Dermis microvascular lymphatic vessel endothelial cell (primary cell): ENCODE data around the gene ANKRD40. TPM values are rescaled to one million over a fixed set of nuclear protein-coding genes. Genes with fewer than 3 reads are reported as not detected.
"Not testable (repeated sequence)": the region's sequence is repeated elsewhere in the genome, so short reads cannot be mapped to it uniquely, and the experiment has no call there.

ENCODE experiments used
- DNase-seq, 2 donors: peaks; one replicate each; pipeline versions ENCODE4 v3.0.0 to v3.0.0-alpha.2; 2010; ENCODE audit warnings: low read depth in 2 of 2
- total RNA-seq: library from RNA; depleted of rRNA; stranded (reverse); fragments of >200 nt; gene quantifications from 2 replicates; pipeline ENCODE4 v1.2.1, GENCODE V29; 2014

The ANKRD40 gene, protein sequence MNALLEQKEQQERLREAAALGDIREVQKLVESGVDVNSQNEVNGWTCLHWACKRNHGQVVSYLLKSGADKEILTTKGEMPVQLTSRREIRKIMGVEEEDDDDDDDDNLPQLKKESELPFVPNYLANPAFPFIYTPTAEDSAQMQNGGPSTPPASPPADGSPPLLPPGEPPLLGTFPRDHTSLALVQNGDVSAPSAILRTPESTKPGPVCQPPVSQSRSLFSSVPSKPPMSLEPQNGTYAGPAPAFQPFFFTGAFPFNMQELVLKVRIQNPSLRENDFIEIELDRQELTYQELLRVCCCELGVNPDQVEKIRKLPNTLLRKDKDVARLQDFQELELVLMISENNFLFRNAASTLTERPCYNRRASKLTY
- total RNA-seq: 26.7 and 27.0 TPM in 2 replicates

DNA sequence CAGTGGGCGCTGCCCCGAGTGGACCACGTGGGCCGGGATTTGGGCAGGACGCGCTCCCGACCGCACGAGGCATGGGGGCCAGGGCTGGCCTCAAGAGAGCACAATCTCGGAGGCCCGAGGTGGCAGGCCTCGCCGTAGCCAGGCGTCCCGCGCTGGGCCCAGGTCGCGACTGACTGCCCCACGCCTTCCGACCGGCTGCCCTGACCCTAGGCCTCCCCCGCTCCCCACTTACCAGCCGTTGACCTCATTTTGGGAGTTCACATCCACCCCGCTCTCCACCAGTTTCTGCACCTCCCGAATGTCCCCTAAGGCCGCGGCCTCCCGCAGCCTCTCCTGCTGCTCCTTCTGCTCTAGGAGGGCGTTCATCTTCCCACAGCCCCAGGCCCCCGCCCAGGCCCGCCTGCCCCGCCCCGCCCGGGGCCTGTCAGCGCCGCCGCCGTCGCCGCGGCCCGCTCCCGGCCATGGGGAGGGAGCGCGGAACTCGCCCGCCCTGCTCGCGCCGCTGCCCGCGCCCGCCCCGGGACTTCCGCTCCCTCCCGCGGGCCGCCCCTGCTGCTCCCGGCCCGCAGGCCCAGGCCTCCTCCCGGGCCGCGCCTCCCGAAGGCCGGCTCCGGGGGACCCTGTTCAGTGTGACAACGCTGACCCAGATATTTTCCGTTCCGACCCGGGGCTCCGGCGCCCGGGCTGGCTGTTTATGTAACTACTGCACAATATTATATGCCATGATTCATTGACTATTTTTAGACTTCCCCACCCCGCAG lies at the start of gene ANKRD40:
ANKRD40 (minus strand) TSS at position 626 of the 761 bp plus-strand sequence; CDS start at position 366, 260 bp downstream.
- DNase-seq: peak; percentile 89 to 94

DNA sequence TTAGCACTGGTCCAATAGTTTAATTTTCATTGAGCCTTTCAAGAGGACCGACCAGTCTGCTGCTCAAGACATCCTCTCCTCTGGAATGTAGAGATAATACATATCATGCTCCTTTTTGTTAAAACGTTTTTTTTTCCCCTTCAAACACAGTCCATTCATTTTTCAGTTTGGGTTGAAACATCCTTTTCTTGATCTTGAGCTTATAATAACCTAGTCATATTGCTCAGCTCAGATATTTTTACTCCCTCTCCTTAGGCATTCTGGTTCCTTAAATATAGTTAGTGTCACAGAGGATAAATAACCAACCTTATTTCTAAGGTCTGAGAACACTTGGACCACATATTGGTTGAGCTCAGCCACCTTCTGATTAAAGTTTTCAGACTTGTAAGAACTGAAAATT lies 46.8 kb upstream of the ANKRD40 start:
- DNase-seq: no peak

DNA sequence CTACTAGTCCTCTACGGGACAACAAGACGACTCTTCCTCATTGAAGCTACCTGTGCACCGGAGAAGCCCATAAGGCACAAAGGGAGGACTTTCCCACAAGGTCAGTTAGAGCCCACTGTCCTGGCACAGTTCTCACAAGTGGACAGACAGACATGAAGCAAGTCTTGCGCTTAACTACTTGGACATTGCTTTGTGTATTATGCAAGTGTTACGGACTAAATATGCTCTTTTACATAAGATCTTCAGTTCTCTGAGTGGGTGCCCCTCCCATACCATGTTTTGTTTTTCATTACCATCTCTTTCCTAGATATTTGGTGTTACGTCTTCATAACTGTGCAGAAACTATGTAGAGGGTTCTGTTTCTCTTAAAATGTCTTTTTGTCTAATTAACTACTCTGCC lies 41.5 kb upstream of the ANKRD40 start:
- DNase-seq: no peak

DNA sequence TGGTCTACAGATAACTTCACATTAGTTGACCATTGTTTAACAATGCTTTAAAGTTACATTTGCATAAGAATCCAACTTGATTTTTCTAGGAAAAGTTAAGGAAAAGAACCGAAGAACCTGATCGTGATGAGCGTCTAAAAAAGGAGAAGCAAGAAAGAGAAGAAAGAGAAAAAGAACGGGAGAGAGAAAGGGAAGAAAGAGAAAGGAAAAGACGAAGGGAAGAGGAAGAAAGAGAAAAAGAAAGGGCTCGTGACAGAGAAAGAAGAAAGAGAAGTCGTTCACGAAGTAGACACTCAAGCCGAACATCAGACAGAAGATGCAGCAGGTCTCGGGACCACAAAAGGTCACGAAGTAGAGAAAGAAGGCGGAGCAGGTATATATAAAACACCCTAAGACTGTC lies 37.9 kb upstream of the ANKRD40 start:
- DNase-seq: no peak

DNA sequence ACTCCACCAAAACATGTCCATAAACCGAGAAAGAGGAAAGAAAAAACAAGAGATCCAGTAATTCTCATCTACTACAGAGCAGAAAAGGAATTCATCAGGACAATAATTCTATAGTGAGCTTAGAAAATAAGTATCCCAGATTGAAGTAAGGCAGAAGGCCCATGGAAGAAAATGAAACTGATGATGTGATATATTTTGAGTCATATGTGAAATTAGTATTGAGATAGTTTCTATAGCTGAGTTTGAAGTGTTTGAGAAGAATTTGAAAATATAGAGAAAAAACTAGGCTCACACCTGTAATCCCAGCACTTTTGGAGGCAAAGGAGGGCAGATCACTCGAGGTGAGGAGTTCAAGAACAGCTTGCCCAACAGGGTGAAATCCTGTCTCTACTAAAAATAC lies 31.4 kb upstream of the ANKRD40 start:
- no peak for DNase-seq

DNA sequence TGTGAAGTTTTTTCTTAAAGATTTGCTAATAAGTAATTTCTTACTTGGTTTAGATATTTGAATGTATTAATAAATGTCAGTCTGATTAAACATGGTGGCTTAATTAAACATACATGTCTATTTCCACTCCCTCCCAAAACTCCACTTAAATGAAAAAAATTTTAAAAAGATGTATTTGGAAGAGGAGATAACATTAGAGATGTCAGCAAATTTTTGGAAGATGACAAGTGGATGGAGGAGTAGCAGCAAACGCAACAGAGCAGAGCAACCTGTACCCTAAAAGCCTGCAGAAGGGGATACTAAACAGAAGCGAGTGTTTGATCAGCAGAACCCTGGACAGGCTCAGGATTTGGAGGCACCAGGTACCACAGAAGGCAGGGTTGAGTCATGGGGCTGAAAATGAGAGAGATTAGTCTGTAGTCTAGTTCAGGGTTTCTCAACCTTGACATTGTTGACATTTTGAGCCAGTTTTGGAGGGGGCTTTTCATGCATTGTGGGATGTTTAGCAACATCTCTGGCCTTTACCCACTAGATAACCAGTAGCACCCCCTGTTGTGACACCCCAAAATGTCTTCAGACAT lies 29.5 kb upstream of the ANKRD40 start:
- DNase-seq: no peak

DNA sequence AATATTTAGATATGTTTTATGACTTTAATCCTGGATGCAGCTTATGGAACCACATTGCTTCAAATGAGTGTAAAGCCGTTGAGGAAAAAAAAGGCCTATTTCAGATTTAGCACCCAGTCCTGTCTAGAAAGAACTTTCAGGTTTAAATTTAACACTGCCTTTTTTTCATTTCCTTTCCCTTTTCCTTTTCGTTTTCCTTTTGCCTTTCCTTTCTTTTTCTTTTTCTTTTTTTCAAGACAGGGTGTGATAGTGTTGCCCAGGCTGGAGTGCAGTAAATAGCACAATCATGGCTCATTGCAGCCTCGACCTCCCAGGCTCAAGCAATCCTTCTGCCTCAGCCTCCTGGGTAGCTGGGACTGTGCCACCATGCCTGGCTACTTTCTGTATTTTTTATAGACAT lies 27.6 kb upstream of the ANKRD40 start:
- DNase-seq: no peak

DNA sequence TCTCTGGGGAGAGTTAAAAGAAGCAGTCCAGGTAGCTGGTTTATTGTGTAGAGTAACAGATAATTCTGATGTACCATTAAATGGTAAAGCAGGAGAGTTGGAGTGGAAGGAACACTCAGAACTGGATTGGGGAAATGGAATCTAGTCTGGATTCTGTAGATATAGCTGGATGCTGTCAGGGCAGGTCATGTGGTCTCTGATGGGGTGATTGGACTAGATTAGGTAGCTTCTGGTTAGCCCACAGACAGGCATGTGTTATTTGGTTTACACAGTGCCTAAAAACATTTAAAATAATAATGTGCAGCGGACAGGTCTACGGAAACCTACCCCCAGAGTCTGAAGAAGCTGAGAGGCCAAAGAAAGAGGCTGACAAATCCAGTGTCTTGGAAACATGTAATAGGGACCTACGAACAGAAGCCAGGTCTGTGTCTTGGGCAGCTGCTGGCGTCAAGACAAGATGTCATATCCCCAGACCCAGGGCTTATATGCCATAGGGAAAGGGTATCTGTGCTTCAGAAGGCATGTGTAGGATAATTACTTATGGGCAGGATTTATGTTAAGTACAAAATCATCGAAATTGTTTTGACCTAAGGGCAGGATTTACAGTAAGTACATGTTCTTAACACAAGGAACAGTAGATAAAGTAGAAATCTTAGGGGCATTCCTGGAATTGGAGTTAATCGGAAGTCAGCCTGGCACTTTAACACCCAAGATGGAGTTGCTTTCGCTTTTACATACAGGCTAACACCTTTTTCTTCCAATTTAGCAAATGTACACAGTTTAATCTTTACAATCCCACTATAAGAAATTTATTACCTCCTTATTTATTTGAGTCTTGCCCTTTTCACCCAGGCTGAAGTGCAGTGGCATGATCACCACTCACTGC lies 24.1 kb upstream of the ANKRD40 start:
- DNase-seq: no peak

DNA sequence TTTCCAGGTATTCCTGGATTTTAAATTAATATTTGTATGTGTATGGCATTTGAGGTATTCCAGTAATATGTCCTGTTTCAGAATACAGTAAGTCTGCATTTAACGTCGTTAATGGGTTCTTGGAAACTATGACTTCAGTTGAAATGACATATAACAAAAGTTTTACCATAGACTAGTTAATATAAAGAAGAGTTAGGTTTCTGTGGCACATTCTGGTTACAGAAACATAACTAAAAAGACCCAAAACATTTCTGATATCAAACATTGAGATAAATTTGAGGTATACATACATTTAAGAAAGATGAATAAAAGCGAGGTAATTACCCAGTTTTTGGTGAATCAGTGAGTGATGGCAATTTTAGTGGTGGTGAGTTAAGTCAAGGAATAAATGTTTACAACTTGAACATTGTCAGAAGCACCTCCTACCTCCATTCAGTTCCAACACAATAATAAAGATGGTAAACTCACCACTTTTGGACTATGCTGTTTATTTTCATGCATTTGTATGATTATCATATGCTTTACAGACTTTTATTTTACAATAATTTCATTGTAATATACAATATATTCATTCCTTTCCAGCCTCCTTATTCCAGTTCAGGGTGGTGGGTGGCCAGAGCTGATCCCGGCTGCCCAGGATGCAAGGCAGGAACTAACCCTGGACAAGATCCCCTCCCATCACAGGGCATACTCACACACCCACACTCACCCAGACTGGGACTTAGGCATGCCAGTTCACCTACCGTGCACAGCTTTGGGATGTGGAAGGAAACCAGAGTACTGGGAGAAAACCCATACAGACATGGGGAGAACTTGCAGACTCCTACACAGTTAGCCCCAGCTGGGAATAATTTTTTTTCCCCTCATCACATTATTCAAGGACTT lies 21.4 kb upstream of the ANKRD40 start:
- DNase-seq: no peak

DNA sequence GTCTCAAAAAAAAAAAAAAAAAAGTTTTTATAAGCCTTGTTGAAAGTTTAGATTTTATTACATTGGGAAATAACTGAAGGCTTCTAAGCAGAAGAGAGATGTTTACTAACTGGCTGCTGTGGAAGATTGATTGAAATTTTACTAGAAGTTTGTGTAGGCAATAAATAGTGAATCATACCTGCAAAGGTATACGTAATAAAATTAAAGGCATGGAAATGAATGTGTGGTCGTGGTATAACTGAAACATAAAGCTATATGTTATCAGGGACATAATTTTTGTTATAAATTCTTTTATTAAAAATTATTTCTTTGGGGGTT lies 20.4 kb upstream of the ANKRD40 start:
- DNase-seq: no peak

DNA sequence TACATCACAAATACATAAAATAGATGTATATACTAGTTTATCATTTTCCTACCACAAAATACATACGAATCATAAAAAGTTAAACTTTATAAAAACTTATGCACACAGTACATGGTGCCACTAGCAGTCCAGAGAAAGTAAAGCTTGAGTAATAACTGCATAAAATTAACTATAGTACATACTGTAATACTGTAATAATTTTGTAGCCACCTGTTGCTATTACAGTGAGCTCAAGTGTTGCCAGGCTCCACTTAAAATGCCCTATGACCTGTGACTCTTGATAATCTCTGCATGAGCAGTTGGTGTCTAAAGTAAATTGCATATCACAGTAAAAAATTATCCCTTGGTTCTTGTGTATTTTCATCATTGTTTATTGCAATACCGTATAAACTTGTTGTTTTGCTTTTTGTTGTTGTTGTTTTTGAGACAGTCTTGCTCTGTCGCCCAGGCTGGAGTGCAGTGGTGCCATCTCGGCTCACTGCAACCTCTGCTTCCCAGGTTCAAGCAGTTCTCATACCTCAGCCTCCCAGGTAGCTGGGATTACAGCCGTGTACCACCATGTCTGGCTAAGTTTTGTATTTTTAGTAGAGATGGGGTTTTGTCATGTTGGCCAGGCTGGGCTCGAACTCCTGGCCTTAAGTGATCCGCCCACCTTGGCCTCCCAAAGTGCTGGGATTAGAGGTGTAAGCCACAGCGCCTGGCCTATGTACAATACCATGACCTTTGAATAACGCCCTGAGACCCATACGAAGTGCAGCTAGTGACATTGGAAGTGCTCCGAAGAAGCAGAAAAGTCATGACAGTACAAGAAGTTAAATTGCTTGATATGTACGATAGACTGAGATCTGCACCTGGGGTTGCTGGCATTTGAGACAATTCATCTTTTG lies 18.3 kb upstream of the ANKRD40 start:
- no peak for DNase-seq

DNA sequence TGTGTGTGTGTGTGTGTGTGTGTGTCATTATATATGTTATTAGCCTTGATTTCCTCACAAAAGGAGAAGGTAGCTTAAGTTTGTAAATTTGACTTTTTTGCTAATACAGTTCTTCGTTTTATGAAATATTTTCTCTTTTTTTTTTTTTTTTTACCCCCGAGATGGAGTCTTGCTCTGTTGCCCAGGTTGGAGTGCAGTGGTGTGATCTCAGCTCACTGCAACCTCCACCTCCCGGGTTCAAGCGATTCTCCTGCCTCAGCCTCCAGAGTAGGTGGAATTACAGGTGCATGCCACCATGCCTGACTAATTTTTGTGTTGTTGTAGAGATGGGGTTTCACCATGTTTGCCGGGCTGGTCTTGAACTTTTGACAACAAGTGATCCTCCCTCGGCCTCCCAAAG lies 16.9 kb upstream of the ANKRD40 start:
- not testable (repeated sequence) for DNase-seq

DNA sequence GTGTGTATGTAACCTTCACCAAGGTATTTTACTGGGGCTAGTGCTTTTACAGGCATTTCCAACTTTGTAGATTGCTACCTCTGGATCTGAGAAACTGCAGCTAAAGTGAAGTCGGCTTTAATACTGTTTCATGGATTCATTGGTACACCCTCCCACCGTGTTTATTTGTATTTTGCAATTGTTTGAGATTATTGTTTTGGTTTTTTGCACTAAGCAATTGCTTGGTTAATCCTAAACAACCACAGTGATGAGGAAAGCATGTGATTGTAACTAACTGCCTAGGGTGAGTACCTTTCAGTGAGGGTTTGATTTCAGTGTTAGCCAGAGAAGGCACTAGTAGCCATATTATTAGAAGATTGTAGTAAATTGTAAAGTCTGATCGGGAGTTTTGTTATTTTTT lies 15.0 kb upstream of the ANKRD40 start:
- no peak for DNase-seq

DNA sequence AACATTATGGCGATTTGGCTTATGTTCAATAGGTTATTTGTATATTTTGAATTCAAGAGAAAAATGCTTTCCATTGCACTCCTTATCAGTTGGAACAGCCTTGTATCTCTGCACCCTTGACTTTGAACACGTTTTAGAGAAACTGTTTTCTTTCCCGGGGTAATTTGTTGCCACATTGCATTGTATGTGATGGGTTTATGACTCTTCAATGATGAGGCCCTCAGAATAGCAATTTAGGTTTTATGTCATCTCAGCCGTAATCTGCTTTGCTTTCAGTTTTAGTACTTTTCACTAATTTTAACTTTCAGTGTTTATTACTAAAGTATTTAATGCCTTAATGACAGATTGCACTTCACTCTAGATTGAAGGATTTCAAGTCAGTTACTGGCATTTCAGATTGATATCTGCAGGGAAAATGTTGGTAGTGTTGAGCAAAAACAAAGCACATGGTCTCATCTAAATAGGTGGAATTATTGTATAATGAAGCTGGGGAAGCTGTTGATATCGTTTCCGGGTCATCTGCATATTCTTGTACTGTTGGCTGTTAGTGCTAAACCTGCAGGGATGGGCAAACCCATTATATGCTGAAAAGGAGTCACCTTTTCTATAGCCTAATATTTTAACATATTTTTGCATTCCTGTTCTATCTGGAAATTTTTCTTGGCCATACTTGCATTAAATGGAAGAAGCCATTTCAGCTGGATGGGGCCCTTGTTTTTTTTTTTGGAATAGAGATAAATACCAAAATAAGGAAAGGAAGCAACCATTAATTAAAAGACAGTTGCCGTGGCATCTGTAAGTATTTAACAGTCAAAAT lies 13.7 kb upstream of the ANKRD40 start:
- DNase-seq: peak in 1 of 2 donors; percentile 10

DNA sequence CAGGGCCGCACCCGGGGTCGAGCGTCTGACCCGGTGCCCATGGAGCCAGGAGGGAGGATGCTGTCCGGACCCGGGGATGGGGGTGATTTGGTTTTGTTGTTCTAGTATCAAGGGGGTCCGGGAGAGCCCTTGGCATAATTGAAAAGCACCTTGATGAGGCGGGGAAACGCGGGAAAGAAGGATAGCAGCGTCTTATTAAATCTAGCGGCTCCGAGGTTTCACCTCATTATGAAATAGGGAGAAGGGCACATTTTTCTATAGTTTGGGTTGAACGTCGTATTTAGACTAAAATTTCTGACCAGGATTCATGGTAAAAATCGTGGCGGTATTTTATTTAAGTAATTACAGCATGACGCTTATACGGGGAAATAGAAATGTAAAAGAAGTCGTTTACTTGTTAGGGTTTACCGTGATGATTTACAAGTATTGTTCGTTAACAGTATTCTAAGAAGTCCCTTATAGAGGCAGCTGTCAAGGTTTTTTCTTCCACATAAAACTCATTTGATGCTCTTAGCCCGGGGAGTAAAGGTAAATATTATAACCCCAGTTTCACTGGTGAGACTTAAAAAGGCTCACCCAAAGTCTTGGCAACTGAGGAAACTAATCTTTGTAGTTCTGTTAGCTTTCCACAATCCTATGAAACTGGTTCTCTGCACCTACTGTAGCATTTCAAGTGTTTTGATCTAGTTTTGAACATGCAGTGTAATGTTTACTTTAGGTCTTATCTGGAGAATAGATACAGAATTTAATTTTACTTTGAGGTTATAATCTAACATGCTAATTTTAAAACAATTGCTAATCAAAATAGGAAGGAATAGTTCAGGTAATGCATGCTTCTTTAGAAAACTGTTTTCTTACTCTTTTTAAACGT lies 12.4 kb upstream of the ANKRD40 start:
- DNase-seq: no peak

DNA sequence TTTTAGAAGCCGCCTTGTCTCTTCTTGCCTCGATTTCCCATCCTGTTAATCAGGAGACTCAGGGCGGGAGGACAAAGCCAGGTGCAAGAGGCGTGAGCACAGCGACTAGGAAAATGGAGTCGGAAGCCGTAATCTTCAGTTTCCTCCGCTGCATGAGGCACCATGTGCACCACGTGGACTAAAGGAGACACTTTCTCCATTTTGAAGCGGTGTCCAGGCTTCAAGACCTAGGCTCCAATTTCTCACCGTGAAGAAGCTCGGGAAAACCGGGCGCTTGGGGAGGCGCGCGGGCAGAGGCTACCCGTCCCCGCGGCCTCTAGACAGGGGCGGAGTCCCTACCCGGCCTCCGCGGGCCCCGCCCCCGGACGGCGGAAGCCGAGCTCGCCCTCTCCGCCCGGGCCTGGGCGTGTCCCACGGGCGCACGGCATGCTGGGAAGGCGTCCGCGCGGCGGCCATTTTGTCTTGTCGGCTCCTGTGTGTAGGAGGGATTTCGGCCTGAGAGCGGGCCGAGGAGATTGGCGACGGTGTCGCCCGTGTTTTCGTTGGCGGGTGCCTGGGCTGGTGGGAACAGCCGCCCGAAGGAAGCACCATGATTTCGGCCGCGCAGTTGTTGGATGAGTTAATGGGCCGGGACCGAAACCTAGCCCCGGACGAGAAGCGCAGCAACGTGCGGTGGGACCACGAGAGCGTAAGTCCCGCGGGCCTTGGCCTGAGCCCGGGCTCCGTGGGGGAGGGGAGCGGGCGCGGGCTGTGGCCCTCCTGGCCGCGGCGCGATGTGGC lies 11.6 kb upstream of the ANKRD40 start, which contains the start of gene LUC7L3:
LUC7L3 (plus strand) TSS at position 460 of the 780 bp plus-strand sequence; CDS start at position 590, 130 bp downstream.
- peak; percentile 79 to 95 for DNase-seq

DNA sequence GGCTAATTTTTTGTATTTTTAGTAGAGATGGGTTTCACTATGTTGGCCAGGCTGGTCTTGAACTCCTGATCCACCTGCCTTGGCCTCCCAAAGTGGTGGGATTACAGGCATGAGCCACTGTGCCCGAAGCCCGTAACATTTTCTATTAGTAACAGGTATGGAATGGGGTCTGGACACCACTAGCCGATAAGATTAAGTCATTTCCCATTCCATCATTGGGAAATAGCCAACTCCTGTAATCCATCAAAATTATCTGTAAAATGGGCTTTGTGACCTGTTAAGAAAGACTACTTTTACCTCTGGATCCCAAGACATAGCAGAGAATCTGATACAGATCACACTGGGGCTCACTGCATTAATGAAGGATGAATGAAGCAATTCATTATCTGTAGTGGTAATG lies 7.8 kb upstream of the ANKRD40 start:
- no peak for DNase-seq
